ENCODE measurements around the gene ANKLE1. TPM values are rescaled to one million over a fixed set of nuclear protein-coding genes. Genes with fewer than 3 reads are reported as not detected.
A peak's percentile ranks its signal among the peaks of the same experiment; 100 is the strongest.

The ANKLE1 gene
- total and polyA plus RNA-seq, 8 donors: 0.45 to 2.4 (median 1.6) TPM

- peaks cover 0 to 36% of the 10 kb centered on the region in 2 donors for H3K36me3 ChIP-seq
- H3K27ac ChIP-seq: peak overlapping the region; percentile 69 to 72
- TF ChIP-seq CTCF (IDR thresholded peaks at IDR 0.05): no peak
- H3K4me3 ChIP-seq: peak overlapping the region; percentile 41 to 53
- H3K27me3 ChIP-seq: no peaks in the 10 kb centered on the region
- DNase-seq (peak in 1 of 4 donors; percentile 59), ATAC-seq (peak; percentile 31)
- intact Hi-C loops (cut with DNase I): no loop called here
- no peaks in the 10 kb centered on the region for H3K9me3 ChIP-seq
- peaks cover 18 to 27% of the 10 kb centered on the region in 2 donors for H3K4me1 ChIP-seq
Observed at GRCh38 chr19:17235971-17236777, 45.5 kb upstream of the ANKLE1 start.

- peak overlapping the region in 1 of 2 donors; percentile 61 for H3K27ac ChIP-seq
Observed at GRCh38 chr19:17236811-17237543, 44.7 kb upstream of the ANKLE1 start.

GRCh38 chr19:17237747-17238706 lies 43.7 kb upstream of the ANKLE1 start:
- ATAC-seq (no peak), DNase-seq (no peak)
- H3K4me1 ChIP-seq: peaks cover 19 to 38% of the 10 kb centered on the region in 2 donors

More at GRCh38 chr19:17236811-17237543, 44.7 kb upstream of the ANKLE1 start:
- intact Hi-C loops (cut with DNase I): no loop called here
- H3K27me3 ChIP-seq: no peaks in the 10 kb centered on the region
- H3K4me3 ChIP-seq: no peak overlapping the region
- DNase-seq (no peak), ATAC-seq (no peak)
- peaks cover 18 to 28% of the 10 kb centered on the region in 2 donors for H3K4me1 ChIP-seq
- no peaks in the 10 kb centered on the region for H3K9me3 ChIP-seq
- peaks cover 0 to 28% of the 10 kb centered on the region in 2 donors for H3K36me3 ChIP-seq
- no peak for TF ChIP-seq CTCF (IDR thresholded peaks at IDR 0.05)

GRCh38 chr19:17240062-17240752 lies 41.5 kb upstream of the ANKLE1 start:
- peaks cover 0 to 11% of the 10 kb centered on the region in 2 donors for H3K36me3 ChIP-seq
- no peak for TF ChIP-seq CTCF (IDR thresholded peaks at IDR 0.05)
- intact Hi-C loops (cut with DNase I): no loop called here
- no peaks in the 10 kb centered on the region for H3K9me3 ChIP-seq
- DNase-seq (no peak), ATAC-seq (peak; percentile 2)
- no peak overlapping the region for H3K4me3 ChIP-seq
- H3K27me3 ChIP-seq: peaks cover 0 to 10% of the 10 kb centered on the region in 2 donors
- peaks cover 12 to 37% of the 10 kb centered on the region in 2 donors for H3K4me1 ChIP-seq
- peak overlapping the region in 1 of 2 donors; percentile 13 for H3K27ac ChIP-seq

More at GRCh38 chr19:17237747-17238706, 43.7 kb upstream of the ANKLE1 start:
- Histone ChIP-seq H3K4me3 (no peak overlapping the region), H3K9me3 (no peaks in the 10 kb centered on the region), H3K27me3 (no peaks in the 10 kb centered on the region), H3K27ac (no peak overlapping the region), H3K36me3 (peaks cover 0 to 18% of the 10 kb centered on the region in 2 donors)
- TF ChIP-seq CTCF (IDR thresholded peaks at IDR 0.05): no peak
- intact Hi-C loops (cut with DNase I): no loop called here

Measured in left lung (tissue), 10 donors.